ENCODE measurements around the gene ZNF414.
A peak's percentile ranks its signal among the peaks of the same experiment; 100 is the strongest.

The ZNF414 gene

GRCh38 chr19:8484331-8484894, 29.6 kb downstream of the ZNF414 start:
- TF ChIP-seq CTCF (conservative IDR thresholded peaks at IDR 0.05; ENCODE audit: low read depth, low read length): no peak
- peak; percentile 46 for DNase-seq (ENCODE audit: low read depth)
- no peak overlapping the region for H3K4me3 ChIP-seq (ENCODE audit: low read length)

GRCh38 chr19:8483165-8483564, 30.8 kb downstream of the ZNF414 start:
- no peak overlapping the region for H3K4me3 ChIP-seq (ENCODE audit: low read length)
- TF ChIP-seq CTCF (conservative IDR thresholded peaks at IDR 0.05; ENCODE audit: low read depth, low read length): no peak
- no peak for DNase-seq (ENCODE audit: low read depth)

GRCh38 chr19:8482696-8483095, 31.3 kb downstream of the ZNF414 start:
- no peak for DNase-seq (ENCODE audit: low read depth)
- H3K4me3 ChIP-seq (ENCODE audit: low read length): no peak overlapping the region
- no peak for TF ChIP-seq CTCF (conservative IDR thresholded peaks at IDR 0.05; ENCODE audit: low read depth, low read length)

GRCh38 chr19:8481616-8482015, 32.4 kb downstream of the ZNF414 start:
- DNase-seq (ENCODE audit: low read depth): no peak
- H3K4me3 ChIP-seq (ENCODE audit: low read length): no peak overlapping the region
- no peak for TF ChIP-seq CTCF (conservative IDR thresholded peaks at IDR 0.05; ENCODE audit: low read depth, low read length)

- H3K4me3 ChIP-seq (ENCODE audit: low read length): no peak overlapping the region
- DNase-seq (ENCODE audit: low read depth): no peak
- no peak for TF ChIP-seq CTCF (conservative IDR thresholded peaks at IDR 0.05; ENCODE audit: low read depth, low read length)
Measured at GRCh38 chr19:8481201-8481600, 32.8 kb downstream of the ZNF414 start.

GRCh38 chr19:8478598-8478997, 35.4 kb downstream of the ZNF414 start:
- no peak for DNase-seq (ENCODE audit: low read depth)
- TF ChIP-seq CTCF (conservative IDR thresholded peaks at IDR 0.05; ENCODE audit: low read depth, low read length): no peak
- H3K4me3 ChIP-seq (ENCODE audit: low read length): no peak overlapping the region

GRCh38 chr19:8477889-8478288, 36.1 kb downstream of the ZNF414 start:
- no peak for TF ChIP-seq CTCF (conservative IDR thresholded peaks at IDR 0.05; ENCODE audit: low read depth, low read length)
- H3K4me3 ChIP-seq (ENCODE audit: low read length): no peak overlapping the region
- no peak for DNase-seq (ENCODE audit: low read depth)

Data from retinal pigment epithelial cell (primary cell).